ENCODE measurements around the gene MRPS23. TPM values are rescaled to one million over a fixed set of nuclear protein-coding genes. Genes with fewer than 3 reads are reported as not detected.

The MRPS23 gene
- total and polyA plus RNA-seq, 2 experiments from 2014 or later, result 33.4 to 61.1 TPM

DNA sequence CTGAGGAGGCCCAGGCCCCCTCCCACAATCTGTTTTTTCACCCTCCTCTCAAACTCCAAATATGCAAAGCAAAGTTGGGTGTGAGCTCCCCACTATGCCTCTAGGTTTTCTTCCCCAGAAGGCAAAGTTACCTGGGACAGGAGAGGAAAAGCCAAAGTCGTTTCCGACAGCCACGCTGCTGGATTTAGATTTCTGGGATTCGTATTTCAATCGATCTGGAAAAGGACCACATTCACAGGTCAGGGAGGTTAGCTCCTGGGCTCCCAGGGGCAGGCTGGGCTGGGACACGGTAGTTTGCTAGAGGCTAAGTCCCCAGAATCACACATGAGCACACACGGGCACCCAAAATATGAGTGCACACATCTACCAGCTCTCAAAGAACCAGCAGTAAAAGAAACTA is 21.3 kb upstream of the MRPS23 start:
- DNase-seq, result no peak
- no peaks in the 10 kb centered on the region for H3K27me3 ChIP-seq (replicated peaks; ENCODE audit: insufficient read depth)
- H2AFZ ChIP-seq, result no peak overlapping the region
- H3K36me3 ChIP-seq (ENCODE audit: low read depth), result no peaks in the 10 kb centered on the region
- no peaks in the 10 kb centered on the region for H3K9me2 ChIP-seq (ENCODE audit: insufficient read depth)
- H4K20me1 ChIP-seq (ENCODE audit: insufficient read depth), result no peaks in the 10 kb centered on the region
- in situ Hi-C loops (cut with MboI), result no loop called here
- H3K9me3 ChIP-seq (ENCODE audit: low read depth), result no peaks in the 10 kb centered on the region
- no peak overlapping the region for H3K4me2 ChIP-seq (ENCODE audit: unreplicated experiment)
- 87 to 95% methylated on average over 7 of the region's 7 CpGs for WGBS, 2 experiments (ENCODE audit: low coverage in 1 of 2, low lambda C conversion rate in 2 of 2, missing lambda C conversion rate in 2 of 2)
- peaks cover 64% of the 10 kb centered on the region for H3K4me1 ChIP-seq (ENCODE audit: insufficient read depth)
- H3K79me2 ChIP-seq (ENCODE audit: insufficient read depth), result no peaks in the 10 kb centered on the region
- peaks cover 43% of the 10 kb centered on the region for H3F3A ChIP-seq (ENCODE audit: insufficient read depth)
- H3K9ac ChIP-seq, result no peak overlapping the region
- no peak overlapping the region for H3K27ac ChIP-seq
- no peak overlapping the region for H3K4me3 ChIP-seq
- TF ChIP-seq EZH2phosphoT487 (IDR thresholded peaks at IDR 0.05; ENCODE audit: insufficient read depth, low read depth), result no peak
- TF ChIP-seq EZH2 (IDR thresholded peaks at IDR 0.05; ENCODE audit: insufficient read depth, poor library complexity, severe bottlenecking), result no peak

GRCh38 chr17:57870283-57870635 is 20.4 kb upstream of the MRPS23 start:
- H3K79me2 ChIP-seq (ENCODE audit: insufficient read depth), result no peaks in the 10 kb centered on the region
- H3K4me3 ChIP-seq, result no peak overlapping the region
- no peaks in the 10 kb centered on the region for H3K27me3 ChIP-seq (replicated peaks; ENCODE audit: insufficient read depth)
- peak overlapping the region; percentile 38; the same call in 1 of the 2 replicates for H3K9ac ChIP-seq
- peak overlapping the region; percentile 55 for H3K27ac ChIP-seq
- peaks cover 43% of the 10 kb centered on the region for H3F3A ChIP-seq (ENCODE audit: insufficient read depth)
- no peaks in the 10 kb centered on the region for H3K9me2 ChIP-seq (ENCODE audit: insufficient read depth)
- H4K20me1 ChIP-seq (ENCODE audit: insufficient read depth), result no peaks in the 10 kb centered on the region
- DNase-seq, result peak; percentile 65
- no peaks in the 10 kb centered on the region for H3K9me3 ChIP-seq (ENCODE audit: low read depth)
- TF ChIP-seq EZH2phosphoT487 (IDR thresholded peaks at IDR 0.05; ENCODE audit: insufficient read depth, low read depth), result no peak
- no peak for TF ChIP-seq EZH2 (IDR thresholded peaks at IDR 0.05; ENCODE audit: insufficient read depth, poor library complexity, severe bottlenecking)
- in situ Hi-C loops (cut with MboI), result no loop called here
- no peak overlapping the region for H3K4me2 ChIP-seq (ENCODE audit: unreplicated experiment)
- no peaks in the 10 kb centered on the region for H3K36me3 ChIP-seq (ENCODE audit: low read depth)
- peaks cover 57% of the 10 kb centered on the region for H3K4me1 ChIP-seq (ENCODE audit: insufficient read depth)
- H2AFZ ChIP-seq, result no peak overlapping the region

GRCh38 chr17:57869617-57870282 is 19.9 kb upstream of the MRPS23 start:
- 71 to 78% methylated on average over 9 of the region's 9 CpGs for WGBS, 2 experiments (ENCODE audit: low coverage in 1 of 2, low lambda C conversion rate in 2 of 2, missing lambda C conversion rate in 2 of 2)
- Histone ChIP-seq H2AFZ (no peak overlapping the region), H3K9ac (peak overlapping the region; percentile 38), H3K4me1 (ENCODE audit: insufficient read depth) (peaks cover 52% of the 10 kb centered on the region), H4K20me1 (ENCODE audit: insufficient read depth) (no peaks in the 10 kb centered on the region), H3K9me2 (ENCODE audit: insufficient read depth) (no peaks in the 10 kb centered on the region), H3F3A (ENCODE audit: insufficient read depth) (peaks cover 39% of the 10 kb centered on the region), H3K9me3 (ENCODE audit: low read depth) (no peaks in the 10 kb centered on the region), H3K36me3 (ENCODE audit: low read depth) (no peaks in the 10 kb centered on the region), H3K4me3 (no peak overlapping the region), H3K79me2 (ENCODE audit: insufficient read depth) (no peaks in the 10 kb centered on the region), H3K4me2 (ENCODE audit: unreplicated experiment) (peak overlapping the region; percentile 38), H3K27me3 (replicated peaks; ENCODE audit: insufficient read depth) (no peaks in the 10 kb centered on the region), H3K27ac (peak overlapping the region; percentile 55)
- TF ChIP-seq EZH2 (IDR thresholded peaks at IDR 0.05; ENCODE audit: insufficient read depth, poor library complexity, severe bottlenecking), result no peak
- TF ChIP-seq EZH2phosphoT487 (IDR thresholded peaks at IDR 0.05; ENCODE audit: insufficient read depth, low read depth), result no peak
- DNase-seq, result peak; percentile 87
- in situ Hi-C loops (cut with MboI), result no loop called here

- Histone ChIP-seq H3K4me2 (ENCODE audit: unreplicated experiment) (peak overlapping the region; percentile 38), H3K9me3 (ENCODE audit: low read depth) (no peaks in the 10 kb centered on the region), H3K79me2 (ENCODE audit: insufficient read depth) (no peaks in the 10 kb centered on the region), H3F3A (ENCODE audit: insufficient read depth) (peaks cover 37% of the 10 kb centered on the region), H3K27ac (peak overlapping the region; percentile 75), H2AFZ (no peak overlapping the region), H4K20me1 (ENCODE audit: insufficient read depth) (no peaks in the 10 kb centered on the region), H3K36me3 (ENCODE audit: low read depth) (no peaks in the 10 kb centered on the region), H3K27me3 (replicated peaks; ENCODE audit: insufficient read depth) (no peaks in the 10 kb centered on the region), H3K4me3 (no peak overlapping the region), H3K9ac (peak overlapping the region; percentile 38), H3K4me1 (ENCODE audit: insufficient read depth) (peaks cover 48% of the 10 kb centered on the region), H3K9me2 (ENCODE audit: insufficient read depth) (no peaks in the 10 kb centered on the region)
- in situ Hi-C loops (cut with MboI), result no loop called here
- no peak for DNase-seq
- TF ChIP-seq EZH2phosphoT487 (IDR thresholded peaks at IDR 0.05; ENCODE audit: insufficient read depth, low read depth) (no peak), EZH2 (IDR thresholded peaks at IDR 0.05; ENCODE audit: insufficient read depth, poor library complexity, severe bottlenecking) (no peak)
- 78 to 80% methylated on average over 13 of the region's 13 CpGs for WGBS, 2 experiments (ENCODE audit: low coverage in 1 of 2, low lambda C conversion rate in 2 of 2, missing lambda C conversion rate in 2 of 2)
Observed at GRCh38 chr17:57868910-57869616, 19.2 kb upstream of the MRPS23 start.
